IPS DF 6.9 (cell line): Measurements from ENCODE around the gene JSRP1.
A peak's percentile ranks its signal among the peaks of the same experiment; 100 is the strongest.

ENCODE experiments used
- DNase-seq: peaks from one replicate; pipeline ENCODE4 v3.0.0-alpha.2; 2013; ENCODE audit warnings: low read depth, low spot score
- H3K27ac ChIP-seq: one replicate; pipeline ENCODE4 v1.5.1; 2013; ENCODE audit warnings: low read length, control low read depth
- H3K27me3 ChIP-seq: 2 replicates; pipeline ENCODE4 v1.6.1; 2013; ENCODE audit warnings: mild to moderate bottlenecking, low read length; ENCODE audit not compliant: control insufficient read depth, insufficient read depth
- H3K36me3 ChIP-seq: 2 replicates; pipeline ENCODE4 v1.6.1; 2013; ENCODE audit warnings: low read length; ENCODE audit not compliant: control insufficient read depth, insufficient read depth
- H3K4me1 ChIP-seq: 2 replicates; pipeline ENCODE4 v1.6.1; 2013; ENCODE audit warnings: low read length; ENCODE audit not compliant: control insufficient read depth, insufficient read depth
- H3K4me3 ChIP-seq: 2 replicates; pipeline ENCODE4 v1.5.1; 2013; ENCODE audit warnings: mild to moderate bottlenecking, low read length
- H3K9me3 ChIP-seq: 2 replicates; pipeline ENCODE4 v1.6.1; 2013; ENCODE audit warnings: low read length, inconsistent platforms; ENCODE audit not compliant: control insufficient read depth, insufficient read depth
- WGBS: extraction: QIAGEN DNeasy Blood & Tissue Kit; methylation state at CpG from one replicate; pipeline ENCODE4 v1.1.7; 2013; ENCODE audit warnings: mixed read lengths, missing lambda C conversion rate; ENCODE audit not compliant: insufficient read length, insufficient coverage; 5-methylcytosine and 5-hydroxymethylcytosine counted together

The JSRP1 gene

GRCh38 chr19:2251106-2252054 is 4.8 kb downstream of the JSRP1 start:
- Histone ChIP-seq H3K36me3 (peaks cover 12% of the 10 kb centered on the region; the same call in 1 of the 2 replicates), H3K27me3 (peaks cover 29% of the 10 kb centered on the region; the same call in 1 of the 2 replicates), H3K9me3 (no peaks in the 10 kb centered on the region), H3K4me3 (peak overlapping the region; percentile 1; the same call in 1 of the 2 replicates), H3K4me1 (peaks cover 11% of the 10 kb centered on the region), H3K27ac (no peak overlapping the region)
- no peak for DNase-seq
- WGBS: no CpG with 5 or more reads among the region's 125 CpGs

GRCh38 chr19:2250766-2251105 is 5.5 kb downstream of the JSRP1 start:
- Histone ChIP-seq H3K27ac (no peak overlapping the region), H3K36me3 (peaks cover 16% of the 10 kb centered on the region), H3K4me1 (peaks cover 11% of the 10 kb centered on the region), H3K4me3 (no peak overlapping the region), H3K9me3 (no peaks in the 10 kb centered on the region), H3K27me3 (peaks cover 29% of the 10 kb centered on the region; the same call in 1 of the 2 replicates)
- no peak for DNase-seq
- WGBS: no CpG with 5 or more reads among the region's 40 CpGs

GRCh38 chr19:2249880-2250765 is 6.1 kb downstream of the JSRP1 start:
- no peaks in the 10 kb centered on the region for H3K9me3 ChIP-seq
- no peak for DNase-seq
- H3K27ac ChIP-seq: no peak overlapping the region
- peaks cover 11% of the 10 kb centered on the region for H3K4me1 ChIP-seq
- peaks cover 29% of the 10 kb centered on the region; the same call in 1 of the 2 replicates for H3K27me3 ChIP-seq
- H3K36me3 ChIP-seq: peaks cover 22% of the 10 kb centered on the region
- H3K4me3 ChIP-seq: no peak overlapping the region
- no CpG with 5 or more reads among the region's 43 CpGs for WGBS

GRCh38 chr19:2249010-2249866 is 7.0 kb downstream of the JSRP1 start, which contains the start of gene AMH:
Gene AMH (plus strand): TSS chr19:2249323. CDS start chr19:2249333, 10 bp downstream.
- DNase-seq: no peak
- H3K36me3 ChIP-seq: peaks cover 29% of the 10 kb centered on the region
- H3K4me1 ChIP-seq: peaks cover 10% of the 10 kb centered on the region
- no CpG with 5 or more reads among the region's 27 CpGs for WGBS
- peaks cover 28% of the 10 kb centered on the region; the same call in 1 of the 2 replicates for H3K27me3 ChIP-seq
- H3K9me3 ChIP-seq: no peaks in the 10 kb centered on the region
- H3K4me3 ChIP-seq: no peak within 1 kb of the TSS
- no peak within 1 kb of the TSS for H3K27ac ChIP-seq

- WGBS: no CpG with 5 or more reads among the region's 21 CpGs
Observed at GRCh38 chr19:2248136-2249009, 7.8 kb downstream of the JSRP1 start.

GRCh38 chr19:2247433-2248101 is 8.7 kb downstream of the JSRP1 start:
- Histone ChIP-seq H3K4me1 (peaks cover 7% of the 10 kb centered on the region), H3K9me3 (no peaks in the 10 kb centered on the region), H3K4me3 (no peak overlapping the region), H3K36me3 (peaks cover 40% of the 10 kb centered on the region), H3K27me3 (peaks cover 15% of the 10 kb centered on the region; the same call in 1 of the 2 replicates), H3K27ac (no peak overlapping the region)
- WGBS: no CpG with 5 or more reads among the region's 28 CpGs
- no peak for DNase-seq

More at GRCh38 chr19:2248136-2249009, 7.8 kb downstream of the JSRP1 start:
- peaks cover 38% of the 10 kb centered on the region for H3K36me3 ChIP-seq
- no peak overlapping the region for H3K27ac ChIP-seq
- peaks cover 23% of the 10 kb centered on the region; the same call in 1 of the 2 replicates for H3K27me3 ChIP-seq
- H3K9me3 ChIP-seq: no peaks in the 10 kb centered on the region
- DNase-seq: no peak
- H3K4me3 ChIP-seq: no peak overlapping the region
- peaks cover 9% of the 10 kb centered on the region for H3K4me1 ChIP-seq

- peaks cover 6% of the 10 kb centered on the region for H3K4me1 ChIP-seq
- no peak overlapping the region for H3K27ac ChIP-seq
- H3K36me3 ChIP-seq: peaks cover 40% of the 10 kb centered on the region
- H3K4me3 ChIP-seq: no peak overlapping the region
- no peaks in the 10 kb centered on the region for H3K9me3 ChIP-seq
- no peak for DNase-seq
- H3K27me3 ChIP-seq: peaks cover 8% of the 10 kb centered on the region; the same call in 1 of the 2 replicates
- WGBS: no CpG with 5 or more reads among the region's 26 CpGs
Observed at GRCh38 chr19:2246801-2247361, 9.3 kb downstream of the JSRP1 start.

GRCh38 chr19:2246014-2246620 is 10.1 kb downstream of the JSRP1 start:
- H3K4me3 ChIP-seq: no peak overlapping the region
- no peaks in the 10 kb centered on the region for H3K9me3 ChIP-seq
- H3K36me3 ChIP-seq: peaks cover 40% of the 10 kb centered on the region
- H3K27me3 ChIP-seq: peaks cover 2% of the 10 kb centered on the region; the same call in 1 of the 2 replicates
- no peak overlapping the region for H3K27ac ChIP-seq
- no peak for DNase-seq
- WGBS: no CpG with 5 or more reads among the region's 25 CpGs
- no peaks in the 10 kb centered on the region for H3K4me1 ChIP-seq
